MG63 (cell line): ENCODE results near the gene AHDC1. TPM values are rescaled to one million over a fixed set of nuclear protein-coding genes. Genes with fewer than 3 reads are reported as not detected.
"Not testable (repeated sequence)": the region's sequence is repeated elsewhere in the genome, so short reads cannot be mapped to it uniquely, and the experiment has no call there.

Experiments used
- DNase-seq: peaks from one replicate; pipeline ENCODE4 v3.0.0-alpha.2; 2020
- H3K27me3 ChIP-seq: fragments of 250-450 bp; sonication (Bioruptor Pico); 2 replicates; pipeline ENCODE4 v1.5.1; 2020; ENCODE audit warnings: mild to moderate bottlenecking, moderate library complexity
- H3K36me3 ChIP-seq: fragments of 250-450 bp; sonication (Bioruptor Pico); 2 replicates; pipeline ENCODE4 v1.5.1; 2020; ENCODE audit warnings: mild to moderate bottlenecking, moderate library complexity
- H3K4me3 ChIP-seq: fragments of 250-450 bp; sonication (Bioruptor Pico); 2 replicates; pipeline ENCODE4 v1.5.1; 2020; ENCODE audit warnings: mild to moderate bottlenecking, moderate library complexity
- H3K9me3 ChIP-seq: fragments of 250-450 bp; sonication (Bioruptor Pico); 2 replicates; pipeline ENCODE4 v1.5.1; 2020; ENCODE audit warnings: mild to moderate bottlenecking, moderate library complexity
- total RNA-seq: library from RNA; depleted of rRNA; stranded (reverse); fragments of >200 nt; shearing (Covaris generic); gene quantifications from 2 replicates; pipeline ENCODE4 v1.2.3, GENCODE V29; 2014; ENCODE audit warnings: low replicate concordance

Gene AHDC1
- total RNA-seq, 1 experiment from 2014 or later = 10.4 TPM

DNA sequence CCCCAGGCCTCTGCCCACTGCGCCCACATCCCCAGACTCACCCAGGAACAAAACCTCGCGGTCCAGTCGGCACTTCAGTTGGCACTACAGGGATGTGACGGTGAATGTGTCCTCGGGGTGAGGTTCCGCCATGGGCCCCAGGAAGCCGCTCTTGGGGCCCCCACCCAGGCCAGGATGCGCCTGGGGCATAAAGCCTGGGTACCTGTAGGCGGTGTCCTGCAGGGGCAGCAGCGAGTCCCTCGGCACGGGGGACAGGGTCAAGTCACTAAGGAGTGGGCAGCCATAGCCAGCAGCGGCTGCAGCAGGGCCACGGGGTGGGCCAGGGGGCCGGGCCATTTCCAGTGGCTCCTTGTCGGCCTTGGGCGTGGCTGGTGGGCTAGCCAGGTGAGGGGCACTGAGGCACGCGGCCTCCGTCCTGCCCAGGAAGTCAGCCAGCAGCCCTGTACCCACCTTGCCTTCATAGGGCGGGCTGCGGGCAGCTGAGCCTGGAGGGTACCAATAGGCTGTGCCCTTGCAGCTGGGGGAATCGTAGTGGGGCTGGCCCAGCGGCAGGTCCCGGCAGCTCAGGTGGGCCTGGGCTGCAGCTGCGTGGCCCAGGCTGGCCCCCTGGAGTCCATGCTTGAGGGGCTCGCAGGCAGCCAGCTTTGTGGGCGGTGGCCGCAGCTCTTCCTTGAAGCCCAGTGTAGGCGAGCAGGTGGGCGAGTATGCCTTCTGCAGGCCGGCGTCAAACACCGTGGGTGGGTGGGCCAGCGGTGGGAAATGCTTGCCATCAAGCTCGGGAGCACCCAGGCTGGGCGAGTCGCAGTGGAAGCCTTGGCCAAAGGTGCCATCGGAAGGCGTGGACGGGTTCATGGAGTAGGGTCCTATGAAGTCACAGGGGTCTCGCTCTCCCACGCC is 56.5 kb downstream of the AHDC1 start:
- Histone ChIP-seq H3K27me3 (no peaks in the 10 kb centered on the region), H3K36me3 (peaks cover 38% of the 10 kb centered on the region), H3K9me3 (no peaks in the 10 kb centered on the region), H3K4me3 (no peak overlapping the region)
- no peak for DNase-seq

DNA sequence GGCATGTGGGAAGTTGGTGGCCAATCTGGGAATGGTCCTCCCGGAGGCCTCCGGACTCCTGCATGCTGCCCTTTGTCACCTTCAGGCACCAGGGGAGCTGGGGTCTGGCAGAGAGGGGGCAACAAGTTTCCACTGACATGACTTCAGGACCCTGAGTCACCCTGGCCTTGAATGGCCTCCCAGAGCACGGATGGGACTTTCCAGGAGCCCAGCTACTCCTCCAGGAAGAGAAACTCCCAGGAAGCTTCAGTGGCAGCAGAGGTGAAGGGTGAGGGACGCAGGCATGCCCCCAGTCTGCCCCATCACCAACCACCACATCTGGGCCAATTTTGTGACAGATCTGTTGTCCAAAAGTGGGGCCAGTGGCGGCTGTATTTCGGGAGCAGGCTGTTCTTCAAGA is 58.1 kb downstream of the AHDC1 start:
- Histone ChIP-seq H3K36me3 (peaks cover 37% of the 10 kb centered on the region), H3K4me3 (no peak overlapping the region), H3K27me3 (no peaks in the 10 kb centered on the region), H3K9me3 (no peaks in the 10 kb centered on the region)
- no peak for DNase-seq

DNA sequence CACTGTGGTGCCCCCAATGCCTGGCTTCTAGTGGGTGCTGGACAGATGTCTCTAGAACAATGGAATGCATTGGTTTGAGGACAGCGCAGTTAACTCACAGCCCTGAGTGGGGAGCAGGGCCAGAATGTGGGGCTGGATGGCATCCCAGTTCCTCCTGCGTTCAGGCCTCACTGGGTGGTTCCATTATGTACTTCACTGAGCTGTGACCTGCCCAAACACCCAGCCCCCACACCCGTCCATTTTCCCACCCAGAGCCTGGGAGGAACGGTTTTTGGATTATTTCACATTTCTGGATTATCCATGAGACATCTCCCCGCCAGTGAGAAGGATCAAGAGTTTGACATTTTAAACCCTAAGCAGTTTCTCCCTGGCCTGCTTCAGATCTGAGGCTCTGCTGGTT is 58.7 kb downstream of the AHDC1 start:
- H3K27me3 ChIP-seq = no peaks in the 10 kb centered on the region
- H3K4me3 ChIP-seq = no peak overlapping the region
- H3K36me3 ChIP-seq = peaks cover 33% of the 10 kb centered on the region
- no peaks in the 10 kb centered on the region for H3K9me3 ChIP-seq
- no peak for DNase-seq

DNA sequence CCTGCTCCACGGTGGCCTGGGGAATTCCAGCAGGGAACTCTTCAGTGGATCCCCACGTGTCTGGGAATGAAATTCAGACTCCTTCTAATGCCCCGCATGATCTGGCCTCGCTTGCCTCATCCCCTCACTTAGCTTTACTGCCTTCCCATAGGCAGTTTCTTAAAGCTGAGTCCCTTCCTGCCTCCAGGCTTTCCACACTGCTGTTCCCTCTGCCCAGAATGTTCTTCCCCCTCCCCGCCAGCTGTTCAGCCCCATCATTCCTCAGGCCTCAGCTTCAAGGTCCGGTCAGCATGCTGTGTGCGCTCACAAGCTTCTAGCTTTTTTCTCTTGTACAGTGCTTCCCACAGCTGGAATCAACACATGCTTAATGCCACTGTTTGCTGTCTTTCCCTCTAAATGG is 59.1 kb downstream of the AHDC1 start:
- Histone ChIP-seq H3K27me3 (no peaks in the 10 kb centered on the region), H3K36me3 (peaks cover 34% of the 10 kb centered on the region), H3K9me3 (no peaks in the 10 kb centered on the region), H3K4me3 (no peak overlapping the region)
- no peak for DNase-seq

DNA sequence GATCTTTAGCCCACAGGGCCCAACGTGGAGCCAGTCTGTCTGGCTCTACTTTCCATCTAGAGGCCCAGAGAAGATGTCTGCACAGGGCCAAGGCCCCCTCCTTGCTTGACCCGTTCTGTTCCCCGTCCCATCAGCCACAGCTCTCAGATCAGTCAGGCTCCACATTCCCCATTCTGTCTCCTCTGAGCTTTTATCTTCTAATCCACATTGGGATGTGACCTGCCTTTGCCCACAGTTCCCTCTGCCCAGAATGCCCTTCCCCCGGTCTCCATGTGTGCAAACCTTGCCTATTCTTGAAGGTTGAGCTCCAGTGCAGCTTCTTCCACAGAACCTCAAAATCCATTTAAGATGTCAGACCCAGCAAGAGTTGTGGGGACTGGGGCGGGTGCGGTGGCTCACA is 60.7 kb downstream of the AHDC1 start:
- no peak overlapping the region for H3K4me3 ChIP-seq
- DNase-seq = no peak
- no peaks in the 10 kb centered on the region for H3K27me3 ChIP-seq
- peaks cover 44% of the 10 kb centered on the region for H3K36me3 ChIP-seq
- H3K9me3 ChIP-seq = no peaks in the 10 kb centered on the region

DNA sequence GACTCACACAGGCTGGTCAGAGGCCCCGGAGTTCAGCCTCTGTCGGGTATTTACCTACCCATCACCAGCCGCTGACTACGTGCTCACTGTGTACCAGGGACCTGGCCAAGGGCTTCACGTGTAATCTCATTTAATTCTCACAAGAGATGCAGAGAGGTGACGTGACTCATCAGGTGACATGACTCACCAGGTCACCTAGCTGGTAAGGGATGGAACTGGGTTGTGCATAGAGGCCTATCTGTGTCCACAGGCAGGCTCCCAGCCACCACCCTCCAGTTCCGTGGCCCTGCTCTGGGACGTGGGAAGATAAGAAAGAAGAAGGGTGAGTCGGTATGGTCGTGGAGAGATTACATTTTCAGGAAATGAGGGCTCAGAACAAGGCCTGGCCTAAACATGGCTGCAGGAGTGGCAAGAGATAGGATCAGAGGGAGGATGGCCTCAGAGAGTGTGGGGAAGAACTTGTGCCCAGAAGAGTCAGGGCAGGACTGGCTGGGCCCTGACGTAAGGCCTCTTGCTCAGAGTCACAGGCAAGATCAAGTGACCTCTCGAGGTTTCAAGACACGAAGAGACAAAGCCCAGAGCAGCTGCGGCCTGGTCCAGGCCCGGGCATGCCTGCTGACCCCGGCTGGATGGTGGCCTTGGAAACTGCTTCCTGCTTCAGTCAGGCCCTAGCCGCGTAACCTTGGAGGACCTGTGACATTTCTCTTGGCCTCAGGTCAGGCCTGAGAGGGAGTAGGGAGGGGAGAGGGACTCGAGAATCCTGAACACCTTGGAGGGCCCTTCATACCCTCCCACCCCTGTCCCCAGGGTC is 61.3 kb downstream of the AHDC1 start:
- Histone ChIP-seq H3K36me3 (peaks cover 44% of the 10 kb centered on the region), H3K4me3 (no peak overlapping the region)
- no peak for DNase-seq

DNA sequence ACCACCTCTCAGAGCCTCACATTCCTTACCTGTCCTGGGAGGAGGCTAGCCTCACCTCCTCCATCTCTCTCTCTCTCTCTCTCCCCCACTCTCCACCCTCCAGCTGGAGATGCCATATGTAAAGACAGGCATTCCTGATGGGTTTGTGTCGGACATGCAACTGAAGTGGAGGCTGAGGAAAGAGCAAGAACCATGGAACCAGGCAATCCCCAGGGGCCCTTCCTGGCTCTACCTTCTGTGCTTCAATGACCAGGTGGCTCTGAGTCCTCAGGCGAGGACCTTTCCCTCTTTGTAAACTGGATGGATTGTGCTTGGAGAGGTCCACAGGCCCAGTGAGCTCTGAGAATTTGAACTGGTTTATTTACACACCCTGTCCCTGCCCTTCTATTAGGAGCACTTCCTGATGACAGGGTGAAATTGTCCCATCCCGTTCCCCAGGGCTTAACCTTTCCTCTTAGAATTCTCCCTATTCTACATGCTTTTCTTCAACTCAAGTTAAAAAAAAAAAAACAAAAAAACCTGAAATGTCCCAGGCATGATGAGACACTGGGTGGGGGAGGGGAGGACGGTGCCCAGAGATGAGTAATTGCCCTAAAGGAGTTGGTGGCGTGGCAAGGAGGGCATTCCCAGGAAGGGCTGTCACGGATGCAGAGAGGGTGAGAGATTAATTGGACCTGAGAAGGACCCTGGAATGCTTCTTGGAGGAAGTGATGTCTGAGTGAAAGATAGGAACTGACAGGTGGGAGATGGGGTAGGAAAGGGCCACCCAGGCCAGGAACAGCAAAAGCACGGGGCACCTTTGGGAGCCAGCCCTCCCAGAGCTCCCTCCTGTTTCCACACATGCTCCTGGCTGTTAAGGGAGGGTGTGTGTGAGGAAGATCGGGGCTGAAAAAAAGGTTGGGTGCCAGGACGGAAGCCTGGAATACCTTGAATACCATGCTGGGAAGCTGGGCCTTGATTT is 63.8 kb downstream of the AHDC1 start:
- Histone ChIP-seq H3K27me3 (no peaks in the 10 kb centered on the region), H3K9me3 (no peaks in the 10 kb centered on the region), H3K4me3 (no peak overlapping the region), H3K36me3 (peaks cover 47% of the 10 kb centered on the region)
- peak; percentile 92 for DNase-seq

More for the DNA sequence above, 61.3 kb downstream of the AHDC1 start:
- no peaks in the 10 kb centered on the region for H3K9me3 ChIP-seq
- H3K27me3 ChIP-seq = no peaks in the 10 kb centered on the region

DNA sequence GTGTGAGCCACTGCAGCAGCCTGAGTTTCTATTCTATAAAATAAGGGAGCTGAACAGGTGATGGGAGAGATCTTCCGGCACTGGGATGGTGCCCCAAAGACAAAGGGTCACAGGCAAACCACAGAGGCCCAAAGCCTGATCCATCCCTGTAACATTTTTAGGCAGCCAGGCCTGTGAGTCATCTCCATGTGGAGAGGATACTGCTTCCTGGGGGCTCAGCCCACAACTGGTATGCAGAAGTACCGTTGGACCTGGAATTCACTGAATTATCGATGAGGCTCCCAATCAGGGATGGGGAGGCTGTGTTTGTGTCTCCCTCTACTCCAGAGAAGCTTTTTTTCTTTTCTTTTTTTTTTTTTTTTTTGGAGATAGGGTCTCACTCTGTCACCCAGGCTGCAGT is 65.2 kb downstream of the AHDC1 start:
- Histone ChIP-seq H3K27me3 (no peaks in the 10 kb centered on the region), H3K36me3 (peaks cover 46% of the 10 kb centered on the region), H3K4me3 (no peak overlapping the region), H3K9me3 (no peaks in the 10 kb centered on the region)
- peak; percentile 84 for DNase-seq

DNA sequence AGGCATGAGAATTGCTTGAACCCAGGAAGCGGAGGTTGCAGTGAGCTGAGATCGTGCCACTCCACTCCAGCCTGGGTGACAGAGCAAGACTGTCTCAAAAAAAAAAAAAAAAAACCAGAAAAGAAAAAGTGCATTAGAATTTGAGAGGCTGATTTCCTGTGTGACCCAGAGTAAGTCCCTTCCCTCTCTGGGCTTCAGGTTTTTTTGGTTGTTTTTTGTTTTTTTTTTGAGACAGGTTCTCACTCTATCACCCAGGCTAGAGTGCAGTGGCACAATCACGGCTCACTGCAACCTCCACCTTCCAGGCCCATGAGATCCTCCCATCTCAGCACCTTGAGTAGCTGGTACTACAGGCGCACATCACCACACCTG is 65.7 kb downstream of the AHDC1 start:
- not testable (repeated sequence) for DNase-seq, H3K27me3 ChIP-seq, H3K4me3 ChIP-seq

DNA sequence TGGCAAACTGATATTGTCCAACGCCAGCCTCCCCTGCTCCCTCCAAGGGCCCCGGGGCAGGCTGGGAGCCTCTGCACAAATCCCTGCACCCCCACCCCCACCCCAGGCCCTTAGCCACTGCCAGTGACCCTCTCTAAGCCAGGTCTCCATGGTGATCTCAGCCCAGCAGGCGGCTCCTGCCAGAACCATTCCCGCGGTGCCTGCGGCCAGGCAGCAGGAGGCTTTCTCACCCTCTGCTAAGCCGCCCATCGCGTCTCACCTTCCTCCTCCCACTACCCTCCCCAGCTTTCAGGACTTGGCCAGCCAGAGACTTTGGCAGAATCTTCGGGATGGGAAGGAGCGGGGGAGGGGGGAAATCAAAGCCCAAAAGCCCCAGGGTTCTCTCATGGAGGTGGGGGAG is 67.2 kb downstream of the AHDC1 start:
- no peak overlapping the region for H3K4me3 ChIP-seq
- DNase-seq = peak; percentile 97

More for the DNA sequence above, 65.7 kb downstream of the AHDC1 start:
- not testable (repeated sequence) for H3K9me3 ChIP-seq
- H3K36me3 ChIP-seq = peaks cover 51% of the 10 kb centered on the region

DNA sequence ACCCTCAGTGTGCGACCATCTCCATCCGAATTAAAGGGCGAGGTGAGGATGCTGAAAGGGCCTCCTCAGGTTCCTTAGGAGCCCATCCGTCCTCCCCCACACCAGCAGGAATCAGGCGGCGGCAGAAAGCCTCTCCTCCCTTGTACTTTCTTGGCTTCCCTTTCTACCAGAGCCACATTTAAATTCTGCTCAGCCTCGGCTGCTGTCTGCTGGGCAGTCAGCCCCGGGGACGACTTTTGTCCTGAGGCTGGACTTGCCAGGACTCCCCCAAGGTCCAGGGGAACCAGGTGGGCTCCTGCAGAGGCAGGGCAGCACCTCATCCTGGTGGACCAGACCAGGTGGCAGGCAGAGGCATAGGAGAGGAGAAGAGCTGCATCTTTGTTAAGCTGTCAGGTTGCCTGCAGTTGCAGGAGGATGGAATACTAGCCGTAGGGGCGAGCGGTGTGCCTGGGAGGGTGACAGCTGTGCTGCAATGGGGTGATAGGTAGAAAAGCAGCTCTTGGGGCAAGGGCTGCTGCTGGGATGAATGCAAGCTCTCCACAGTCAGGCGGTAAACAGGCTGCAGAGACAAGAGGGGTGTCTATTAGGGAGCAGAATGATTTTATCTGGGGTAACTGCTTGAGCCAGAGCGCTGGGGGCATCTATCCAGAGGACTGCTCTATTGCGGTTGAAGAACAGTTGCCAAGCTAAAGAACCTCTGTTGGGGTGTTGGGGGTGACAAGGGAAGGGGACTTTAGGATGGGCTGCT is 67.8 kb downstream of the AHDC1 start:
- H3K9me3 ChIP-seq = no peaks in the 10 kb centered on the region
- DNase-seq = no peak
- peaks cover 45% of the 10 kb centered on the region for H3K36me3 ChIP-seq
- no peaks in the 10 kb centered on the region for H3K27me3 ChIP-seq
- no peak overlapping the region for H3K4me3 ChIP-seq

More for the DNA sequence above, 67.2 kb downstream of the AHDC1 start:
- no peaks in the 10 kb centered on the region for H3K27me3 ChIP-seq
- peaks cover 47% of the 10 kb centered on the region for H3K36me3 ChIP-seq
- no peaks in the 10 kb centered on the region for H3K9me3 ChIP-seq

DNA sequence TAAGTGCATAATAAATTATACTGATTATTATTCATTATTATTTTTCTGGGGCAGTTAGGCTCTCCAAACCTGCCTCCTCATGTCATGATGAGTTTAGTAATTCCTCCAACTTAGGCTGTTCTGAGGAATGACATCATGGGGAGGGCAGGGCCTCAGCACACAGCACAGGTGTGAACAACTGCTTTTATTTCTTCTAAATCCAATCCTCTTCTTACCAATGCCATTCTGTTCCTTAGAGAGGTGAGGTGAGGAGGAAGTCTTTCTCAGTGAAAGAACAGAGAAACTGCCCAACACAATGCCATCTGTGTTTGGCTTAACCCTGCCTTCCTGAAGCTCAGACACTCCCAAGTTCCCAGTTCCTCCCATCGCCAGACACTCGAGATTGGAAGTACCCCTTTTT is 68.6 kb downstream of the AHDC1 start:
- peaks cover 43% of the 10 kb centered on the region for H3K36me3 ChIP-seq
- no peak for DNase-seq
- no peak overlapping the region for H3K4me3 ChIP-seq
- no peaks in the 10 kb centered on the region for H3K9me3 ChIP-seq
- no peaks in the 10 kb centered on the region for H3K27me3 ChIP-seq

DNA sequence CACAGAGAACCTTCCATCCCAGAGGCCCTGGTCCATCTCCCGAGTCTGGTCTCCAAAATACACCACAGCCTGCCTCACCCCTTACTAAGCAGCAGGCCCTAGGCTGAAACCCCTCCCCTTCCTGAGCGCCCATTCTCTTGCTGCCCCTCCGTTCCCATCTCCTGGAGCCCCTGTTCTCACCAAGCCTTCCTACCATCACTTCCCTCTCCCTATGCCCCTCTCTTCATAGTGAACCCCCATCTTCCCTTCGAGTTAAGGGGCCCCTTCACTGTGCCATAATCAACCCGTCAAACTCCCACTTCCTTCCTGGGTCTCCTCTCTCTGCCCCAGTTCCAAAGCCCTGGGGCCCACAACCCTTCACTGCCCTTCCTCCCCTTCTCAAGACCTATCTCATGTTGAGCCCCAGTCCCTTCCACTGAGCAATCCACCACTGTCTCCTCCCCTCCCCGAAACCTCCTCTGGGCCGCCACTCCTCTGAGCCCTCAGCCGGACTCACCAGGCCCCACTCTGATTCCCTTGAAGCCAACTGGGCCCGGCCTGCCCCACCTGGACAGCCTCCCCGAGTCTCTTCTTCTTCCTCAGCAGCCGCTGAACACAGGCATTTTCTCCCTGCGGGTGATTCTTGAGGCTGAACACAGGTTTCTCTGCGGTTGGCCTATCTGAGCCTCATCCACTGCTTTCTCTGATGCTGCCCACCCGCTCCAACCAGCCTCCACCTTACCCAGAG is 71.8 kb downstream of the AHDC1 start:
- Histone ChIP-seq H3K9me3 (no peaks in the 10 kb centered on the region), H3K36me3 (peaks cover 31% of the 10 kb centered on the region), H3K27me3 (no peaks in the 10 kb centered on the region), H3K4me3 (no peak overlapping the region)
- DNase-seq = no peak

DNA sequence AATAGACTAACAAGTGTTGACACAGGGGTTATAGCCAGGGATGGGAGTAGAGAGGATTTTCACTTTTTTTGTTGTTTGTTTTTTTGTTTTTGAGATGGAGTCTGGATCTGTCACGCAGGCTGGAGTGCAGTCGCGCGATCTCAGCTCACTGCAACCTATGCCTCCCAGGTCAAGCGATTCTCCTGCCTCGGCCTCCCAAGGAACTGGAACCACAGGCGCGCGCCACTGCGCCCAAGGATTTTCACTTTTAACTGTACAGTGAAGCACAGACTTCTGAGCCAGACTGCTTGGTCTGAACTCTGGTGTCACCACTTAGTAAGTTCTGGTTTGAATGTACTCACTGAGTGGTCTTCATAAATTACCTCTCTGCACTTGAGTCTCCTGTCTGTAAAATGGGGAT is 73.8 kb downstream of the AHDC1 start:
- H3K9me3 ChIP-seq = no peaks in the 10 kb centered on the region
- no peak overlapping the region for H3K4me3 ChIP-seq
- DNase-seq = no peak
- H3K36me3 ChIP-seq = peaks cover 17% of the 10 kb centered on the region
- H3K27me3 ChIP-seq = no peaks in the 10 kb centered on the region

DNA sequence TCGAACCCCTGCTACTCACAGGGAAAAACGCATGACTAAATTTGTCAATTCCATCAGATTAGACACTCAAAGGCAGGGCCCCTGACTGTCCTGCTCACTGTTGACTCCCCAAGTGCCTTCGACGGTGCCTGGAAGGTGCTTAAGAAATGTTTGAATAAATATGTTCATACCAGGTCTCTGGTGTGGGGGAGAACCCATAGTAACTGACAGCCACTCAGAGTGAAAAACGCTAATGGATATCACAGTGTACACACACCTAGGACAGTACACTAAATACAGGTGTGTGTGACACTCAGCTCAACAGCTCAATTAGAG is 74.3 kb downstream of the AHDC1 start:
- Histone ChIP-seq H3K9me3 (no peaks in the 10 kb centered on the region), H3K36me3 (peaks cover 13% of the 10 kb centered on the region), H3K27me3 (no peaks in the 10 kb centered on the region), H3K4me3 (no peak overlapping the region)
- DNase-seq = no peak
